Activated CD4-positive, alpha-beta T cell treated with anti-CD3 and anti-CD28 coated beads, Interleukin-2, amount 10 ng/mL, durations not matched to agents 7 days and 5 days (primary cell): Measurements from ENCODE around the gene LEF1. TPM values are rescaled to one million over a fixed set of nuclear protein-coding genes. Genes with fewer than 3 reads are reported as not detected.
A peak's percentile ranks its signal among the peaks of the same experiment; 100 is the strongest.
"Not testable (repeated sequence)": the region's sequence is repeated elsewhere in the genome, so short reads cannot be mapped to it uniquely, and the experiment has no call there.

Experiments used
- CTCF ChIA-PET: fragments of 350-600 bp; sonication (Branson Sonifier 250); formaldehyde crosslinking; loops from one replicate; lab custom pipeline; 2021; ENCODE audit warnings: antibody characterized with exemption; lab: Charles Lee
- POLR2A ChIA-PET: fragments of 350-600 bp; sonication (Branson Sonifier 250); formaldehyde crosslinking; loops from one replicate; lab custom pipeline; 2021; ENCODE audit warnings: antibody characterized with exemption; lab: Charles Lee
- DNase-seq: peaks from one replicate; pipeline ENCODE4 v3.0.0-alpha.2; 2020
- H3K27ac Mint-ChIP-seq: one replicate; pipeline ENCODE4 v1.8.0; 2021; ENCODE audit warnings: mild to moderate bottlenecking, moderate library complexity, mixed read lengths
- H3K27me3 Mint-ChIP-seq: one replicate; pipeline ENCODE4 v1.8.0; 2021; ENCODE audit warnings: mixed read lengths
- H3K36me3 Mint-ChIP-seq: one replicate; pipeline ENCODE4 v1.8.0; 2021; ENCODE audit warnings: low read depth, mixed read lengths
- H3K4me1 Mint-ChIP-seq: one replicate; pipeline ENCODE4 v1.8.0; 2021; ENCODE audit warnings: mixed read lengths
- H3K4me3 Mint-ChIP-seq: one replicate; pipeline ENCODE4 v1.8.0; 2021; ENCODE audit warnings: mild to moderate bottlenecking, moderate library complexity, mixed read lengths
- H3K9me3 Mint-ChIP-seq: one replicate; pipeline ENCODE4 v1.8.0; 2021; ENCODE audit warnings: mixed read lengths
- total RNA-seq, 2 experiments: library from RNA; stranded (reverse); gene quantifications; one replicate each; pipeline ENCODE4 v1.2.3, GENCODE V29; 2021

LEF1 gene
- total RNA-seq, 2 experiments from 2014 or later, result 386 to 498 TPM

- H3K36me3 Mint-ChIP-seq, result peaks cover 82% of the 10 kb centered on the region
- no peaks in the 10 kb centered on the region for H3K9me3 Mint-ChIP-seq
Observed at GRCh38 chr4:108052558-108053120, 116.1 kb downstream of the LEF1 start.

GRCh38 chr4:108051343-108051742 lies 117.4 kb downstream of the LEF1 start:
- H3K9me3 Mint-ChIP-seq, result no peaks in the 10 kb centered on the region
- POLR2A ChIA-PET, result no interaction called here
- H3K36me3 Mint-ChIP-seq, result peaks cover 82% of the 10 kb centered on the region
- peaks cover 84% of the 10 kb centered on the region for H3K4me1 Mint-ChIP-seq
- no peak for DNase-seq
- no peak overlapping the region for H3K4me3 Mint-ChIP-seq
- H3K27ac Mint-ChIP-seq, result peak overlapping the region; percentile 95
- H3K27me3 Mint-ChIP-seq, result no peaks in the 10 kb centered on the region
- CTCF ChIA-PET, result interaction anchor here (0.8 to 1.6 kb wide), 2 partner anchors 47 to 85 kb away, joined by 3 read pairs; no protein-coding TSS in a partner anchor

More at GRCh38 chr4:108052558-108053120, 116.1 kb downstream of the LEF1 start:
- ChIA-PET POLR2A (interaction anchor here (0.7 kb wide), 1 partner anchor 512 kb away, joined by 5 read pairs; no protein-coding TSS in a partner anchor), CTCF (interaction anchor here (1.4 kb wide), 1 partner anchor 29 kb away, joined by 4 read pairs; no protein-coding TSS in a partner anchor)
- Mint-ChIP-seq H3K4me1 (peaks cover 90% of the 10 kb centered on the region), H3K4me3 (no peak overlapping the region), H3K27ac (peak overlapping the region; percentile 77), H3K27me3 (no peaks in the 10 kb centered on the region)
- DNase-seq, result no peak

GRCh38 chr4:108050166-108051111 lies 118.3 kb downstream of the LEF1 start:
- not testable (repeated sequence) for H3K9me3 Mint-ChIP-seq, DNase-seq, H3K27me3 Mint-ChIP-seq
- Mint-ChIP-seq H3K27ac (peak overlapping the region; percentile 95), H3K4me3 (peak overlapping the region; percentile 73), H3K36me3 (peaks cover 79% of the 10 kb centered on the region), H3K4me1 (peaks cover 83% of the 10 kb centered on the region)
- ChIA-PET CTCF (interaction anchor here (1.6 kb wide), 1 partner anchor 47 kb away, joined by 3 read pairs; no protein-coding TSS in a partner anchor), POLR2A (interaction anchor here (0.6 kb wide), 1 partner anchor 122 kb away, joined by 3 read pairs; no protein-coding TSS in a partner anchor)

GRCh38 chr4:108049406-108049805 lies 119.3 kb downstream of the LEF1 start:
- DNase-seq, result peak; percentile 73
- H3K4me1 Mint-ChIP-seq, result peaks cover 84% of the 10 kb centered on the region
- H3K27ac Mint-ChIP-seq, result peak overlapping the region; percentile 95
- no peaks in the 10 kb centered on the region for H3K9me3 Mint-ChIP-seq
- POLR2A ChIA-PET, result no interaction called here
- H3K27me3 Mint-ChIP-seq, result no peaks in the 10 kb centered on the region
- peaks cover 82% of the 10 kb centered on the region for H3K36me3 Mint-ChIP-seq
- peak overlapping the region; percentile 73 for H3K4me3 Mint-ChIP-seq
- CTCF ChIA-PET, result no interaction called here

GRCh38 chr4:108048997-108049396 lies 119.7 kb downstream of the LEF1 start:
- CTCF ChIA-PET, result no interaction called here
- DNase-seq, result no peak
- POLR2A ChIA-PET, result no interaction called here
- Mint-ChIP-seq H3K27me3 (no peaks in the 10 kb centered on the region), H3K36me3 (peaks cover 81% of the 10 kb centered on the region), H3K4me1 (peaks cover 83% of the 10 kb centered on the region), H3K9me3 (no peaks in the 10 kb centered on the region), H3K4me3 (peak overlapping the region; percentile 73), H3K27ac (peak overlapping the region; percentile 95)

GRCh38 chr4:108048157-108048556 lies 120.6 kb downstream of the LEF1 start:
- H3K27ac Mint-ChIP-seq, result peak overlapping the region; percentile 95
- no peak overlapping the region for H3K4me3 Mint-ChIP-seq
- ChIA-PET POLR2A (no interaction called here), CTCF (interaction anchor here (0.6 to 2.6 kb wide), 4 partner anchors 13 to 530 kb away, joined by 3 to 15 read pairs (median 5); no protein-coding TSS in a partner anchor)
- H3K36me3 Mint-ChIP-seq, result peaks cover 73% of the 10 kb centered on the region
- peaks cover 83% of the 10 kb centered on the region for H3K4me1 Mint-ChIP-seq
- no peaks in the 10 kb centered on the region for H3K27me3 Mint-ChIP-seq
- no peaks in the 10 kb centered on the region for H3K9me3 Mint-ChIP-seq
- DNase-seq, result no peak

GRCh38 chr4:108047199-108047598 lies 121.5 kb downstream of the LEF1 start:
- no peak overlapping the region for H3K27ac Mint-ChIP-seq
- CTCF ChIA-PET, result interaction anchor here (2.1 to 2.6 kb wide), 2 partner anchors 12 to 17 kb away, joined by 7 to 15 read pairs; no protein-coding TSS in a partner anchor
- no peaks in the 10 kb centered on the region for H3K27me3 Mint-ChIP-seq
- no peaks in the 10 kb centered on the region for H3K9me3 Mint-ChIP-seq
- H3K36me3 Mint-ChIP-seq, result peaks cover 63% of the 10 kb centered on the region
- H3K4me1 Mint-ChIP-seq, result peaks cover 77% of the 10 kb centered on the region
- DNase-seq, result no peak
- POLR2A ChIA-PET, result no interaction called here
- H3K4me3 Mint-ChIP-seq, result no peak overlapping the region

- Mint-ChIP-seq H3K27me3 (no peaks in the 10 kb centered on the region), H3K27ac (no peak overlapping the region), H3K36me3 (peaks cover 49% of the 10 kb centered on the region), H3K4me3 (no peak overlapping the region), H3K4me1 (peaks cover 62% of the 10 kb centered on the region), H3K9me3 (peaks cover 2% of the 10 kb centered on the region)
- DNase-seq, result no peak
- POLR2A ChIA-PET, result no interaction called here
- CTCF ChIA-PET, result interaction anchor here (0.9 to 2.6 kb wide), 2 partner anchors 11 to 16 kb away, joined by 3 to 7 read pairs; no protein-coding TSS in a partner anchor
Observed at GRCh38 chr4:108045687-108046024, 123.1 kb downstream of the LEF1 start.

- no peak for DNase-seq
- peaks cover 50% of the 10 kb centered on the region for H3K36me3 Mint-ChIP-seq
- H3K4me1 Mint-ChIP-seq, result peaks cover 56% of the 10 kb centered on the region
- H3K27me3 Mint-ChIP-seq, result no peaks in the 10 kb centered on the region
- POLR2A ChIA-PET, result no interaction called here
- H3K4me3 Mint-ChIP-seq, result no peak overlapping the region
- CTCF ChIA-PET, result interaction anchor here (0.9 kb wide), 1 partner anchor 11 kb away, joined by 3 read pairs; no protein-coding TSS in a partner anchor
- H3K9me3 Mint-ChIP-seq, result peaks cover 3% of the 10 kb centered on the region
- peak overlapping the region; percentile 14 for H3K27ac Mint-ChIP-seq
Observed at GRCh38 chr4:108044951-108045686, 123.6 kb downstream of the LEF1 start.

- Mint-ChIP-seq H3K4me3 (no peak overlapping the region), H3K36me3 (peaks cover 41% of the 10 kb centered on the region), H3K27ac (peak overlapping the region; percentile 57), H3K4me1 (peaks cover 45% of the 10 kb centered on the region), H3K27me3 (no peaks in the 10 kb centered on the region), H3K9me3 (peaks cover 5% of the 10 kb centered on the region)
- no peak for DNase-seq
- ChIA-PET CTCF (interaction anchor here (0.6 to 1.6 kb wide), 6 partner anchors 13 to 529 kb away, joined by 3 to 8 read pairs (median 3); no protein-coding TSS in a partner anchor), POLR2A (interaction anchor here (0.6 to 0.8 kb wide), 2 partner anchors 13 to 25 kb away, joined by 3 read pairs; no protein-coding TSS in a partner anchor)
Observed at GRCh38 chr4:108043526-108043925, 125.2 kb downstream of the LEF1 start.

- POLR2A ChIA-PET, result interaction anchor here (0.6 to 0.8 kb wide), 2 partner anchors 12 to 24 kb away, joined by 3 read pairs; no protein-coding TSS in a partner anchor
- H3K4me3 Mint-ChIP-seq, result no peak overlapping the region
- H3K27me3 Mint-ChIP-seq, result no peaks in the 10 kb centered on the region
- H3K9me3 Mint-ChIP-seq, result peaks cover 5% of the 10 kb centered on the region
- DNase-seq, result no peak
- peaks cover 44% of the 10 kb centered on the region for H3K4me1 Mint-ChIP-seq
- H3K27ac Mint-ChIP-seq, result no peak overlapping the region
- CTCF ChIA-PET, result interaction anchor here (0.7 to 1.6 kb wide), 3 partner anchors 13 to 424 kb away, joined by 3 to 8 read pairs (median 3); no protein-coding TSS in a partner anchor
- peaks cover 36% of the 10 kb centered on the region for H3K36me3 Mint-ChIP-seq
Observed at GRCh38 chr4:108042927-108043326, 125.8 kb downstream of the LEF1 start.

- peak overlapping the region; percentile 93 for H3K27ac Mint-ChIP-seq
- POLR2A ChIA-PET, result no interaction called here
Observed at GRCh38 chr4:108037884-108038283, 130.8 kb downstream of the LEF1 start.

More at GRCh38 chr4:108037884-108038283, 130.8 kb downstream of the LEF1 start:
- DNase-seq, result no peak
- Mint-ChIP-seq H3K4me1 (peaks cover 57% of the 10 kb centered on the region), H3K9me3 (peaks cover 5% of the 10 kb centered on the region), H3K4me3 (no peak overlapping the region), H3K27me3 (no peaks in the 10 kb centered on the region), H3K36me3 (peaks cover 41% of the 10 kb centered on the region)
- CTCF ChIA-PET, result no interaction called here
